OCI-LY3 (cell line): ENCODE results near the gene VRK1.

Experiments
- H2AFZ ChIP-seq: fragments of 200-600, 300-600 bp; shearing (Covaris generic); 2 replicates; pipeline ENCODE4 v1.6.0; 2014; ENCODE audit warnings: antibody characterized with exemption, low read depth, low read length
- H3K27ac ChIP-seq: fragments of 200-600, 300-600 bp; sonication (generic); 2 replicates; pipeline ENCODE4 v1.5.1; 2014; ENCODE audit warnings: mild to moderate bottlenecking, low read length, moderate library complexity, mixed read lengths
- H3K27me3 ChIP-seq: fragments of 200-600, 300-600 bp; sonication (generic); 2 replicates; pipeline ENCODE4 v1.6.1; 2014; ENCODE audit warnings: low read depth, low read length, mixed read lengths
- H3K36me3 ChIP-seq: fragments of 200-600, 300-600 bp; sonication (generic); replicated peaks from 2 replicates; pipeline ENCODE3; 2014; ENCODE audit warnings: low read depth, low read length, mixed read lengths
- H3K4me1 ChIP-seq: fragments of 300-600, 200-600 bp; sonication (generic); 2 replicates; pipeline ENCODE4 v1.6.1; 2014; ENCODE audit warnings: low read length, mixed read lengths
- H3K4me2 ChIP-seq: fragments of 200-600, 300-600 bp; sonication (generic); 2 replicates; pipeline ENCODE4 v1.6.1; 2014; ENCODE audit warnings: low read length, mixed read lengths
- H3K4me3 ChIP-seq: fragments of 300-600, 200-600 bp; sonication (generic); 2 replicates; pipeline ENCODE4 v1.5.1; 2014; ENCODE audit warnings: antibody characterized with exemption, mild to moderate bottlenecking, low read length, moderate library complexity
- H3K79me2 ChIP-seq: fragments of 300-600, 200-600 bp; shearing (Covaris generic); 2 replicates; pipeline ENCODE4 v1.6.1; 2014; ENCODE audit warnings: mild to moderate bottlenecking, low read length, mixed read lengths
- H3K9ac ChIP-seq: fragments of 300-600, 200-600 bp; shearing (Covaris generic); 2 replicates; pipeline ENCODE4 v1.6.0; 2014; ENCODE audit warnings: mild to moderate bottlenecking, low read length, moderate library complexity
- H3K9me3 ChIP-seq: fragments of 200-600, 300-600 bp; shearing (Covaris generic); 2 replicates; pipeline ENCODE4 v1.6.1; 2014; ENCODE audit warnings: low read length, mixed read lengths; ENCODE audit not compliant: insufficient read depth
- H4K20me1 ChIP-seq: fragments of 200-600, 300-600 bp; sonication (generic); 2 replicates; pipeline ENCODE4 v1.6.1; 2016; ENCODE audit warnings: low read length, mixed read lengths; ENCODE audit not compliant: insufficient read depth
- CTCF ChIP-seq: fragments of 200-600, 300-600 bp; sonication (generic); IDR thresholded peaks from 2 replicates; pipeline ENCODE4 v1.5.1; 2014; ENCODE audit warnings: antibody characterized with exemption, low read length, low read depth
- EZH2phosphoT487 ChIP-seq: fragments of 200-600 bp; shearing (Covaris generic); IDR thresholded peaks from 2 replicates; pipeline ENCODE4 v1.6.1; 2018; ENCODE audit warnings: antibody characterized with exemption, mixed run types, low read depth

VRK1 gene

GRCh38 chr14:96799489-96800054 lies 2.4 kb downstream of the VRK1 start:
- H3K9ac ChIP-seq = no peak overlapping the region
- no peaks in the 10 kb centered on the region for H3K9me3 ChIP-seq
- peaks cover 7% of the 10 kb centered on the region; the same call in 1 of the 2 replicates for H3K27me3 ChIP-seq
- H2AFZ ChIP-seq = no peak overlapping the region
- no peak overlapping the region for H3K4me2 ChIP-seq
- H3K4me1 ChIP-seq = peaks cover 18% of the 10 kb centered on the region
- no peak overlapping the region for H3K27ac ChIP-seq
- H3K36me3 ChIP-seq = no peaks in the 10 kb centered on the region
- H3K79me2 ChIP-seq = peaks cover 74% of the 10 kb centered on the region
- H3K4me3 ChIP-seq = no peak overlapping the region
- no peak for TF ChIP-seq EZH2phosphoT487
- no peak for TF ChIP-seq CTCF
- H4K20me1 ChIP-seq = peaks cover 65% of the 10 kb centered on the region

- H3K79me2 ChIP-seq = peaks cover 98% of the 10 kb centered on the region
- no peaks in the 10 kb centered on the region for H3K9me3 ChIP-seq
- H3K27ac ChIP-seq = no peak overlapping the region
- H4K20me1 ChIP-seq = peaks cover 87% of the 10 kb centered on the region
- H2AFZ ChIP-seq = no peak overlapping the region
- TF ChIP-seq CTCF = no peak
- no peak for TF ChIP-seq EZH2phosphoT487
- no peaks in the 10 kb centered on the region for H3K27me3 ChIP-seq
- no peak overlapping the region for H3K4me2 ChIP-seq
- H3K4me3 ChIP-seq = no peak overlapping the region
- H3K4me1 ChIP-seq = peaks cover 18% of the 10 kb centered on the region
- H3K36me3 ChIP-seq = peaks cover 2% of the 10 kb centered on the region
- H3K9ac ChIP-seq = no peak overlapping the region
Observed at GRCh38 chr14:96801931-96802330, 4.7 kb downstream of the VRK1 start.

DNA sequence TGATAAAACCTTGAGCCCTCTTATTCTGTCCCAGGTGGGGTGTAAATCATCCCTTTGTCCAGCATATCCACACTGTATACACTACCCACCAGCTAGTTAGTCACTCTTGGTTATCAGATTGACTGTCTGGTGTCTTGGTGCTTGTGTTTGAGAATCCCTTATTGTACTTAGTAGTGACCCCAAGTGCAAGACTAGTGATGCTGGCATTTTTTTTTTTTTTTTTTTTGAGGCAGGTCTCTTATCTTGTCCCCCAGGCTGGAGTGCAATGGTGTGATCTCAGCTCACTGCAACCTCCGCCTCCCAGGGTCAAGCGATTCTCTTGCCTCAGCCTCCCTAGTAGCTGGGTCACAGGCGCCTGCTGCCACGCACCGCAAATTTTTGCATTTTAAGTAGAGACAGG lies 5.8 kb downstream of the VRK1 start:
- no peak overlapping the region for H3K9ac ChIP-seq
- no peak overlapping the region for H3K4me2 ChIP-seq
- H3K79me2 ChIP-seq = peaks cover 100% of the 10 kb centered on the region
- H3K36me3 ChIP-seq = peaks cover 5% of the 10 kb centered on the region
- H3K9me3 ChIP-seq = no peaks in the 10 kb centered on the region
- H3K4me1 ChIP-seq = peaks cover 18% of the 10 kb centered on the region
- H3K4me3 ChIP-seq = no peak overlapping the region
- H2AFZ ChIP-seq = no peak overlapping the region
- no peak for TF ChIP-seq CTCF
- no peak for TF ChIP-seq EZH2phosphoT487
- no peaks in the 10 kb centered on the region for H3K27me3 ChIP-seq
- no peak overlapping the region for H3K27ac ChIP-seq
- H4K20me1 ChIP-seq = peaks cover 96% of the 10 kb centered on the region

GRCh38 chr14:96803958-96804357 lies 6.8 kb downstream of the VRK1 start:
- no peak overlapping the region for H3K4me2 ChIP-seq
- no peaks in the 10 kb centered on the region for H3K27me3 ChIP-seq
- no peak overlapping the region for H2AFZ ChIP-seq
- H3K27ac ChIP-seq = no peak overlapping the region
- peaks cover 96% of the 10 kb centered on the region for H4K20me1 ChIP-seq
- TF ChIP-seq CTCF (no peak), EZH2phosphoT487 (no peak)
- peaks cover 100% of the 10 kb centered on the region for H3K79me2 ChIP-seq
- peaks cover 5% of the 10 kb centered on the region for H3K36me3 ChIP-seq
- no peak overlapping the region for H3K4me3 ChIP-seq
- H3K4me1 ChIP-seq = peaks cover 10% of the 10 kb centered on the region
- H3K9ac ChIP-seq = no peak overlapping the region
- no peaks in the 10 kb centered on the region for H3K9me3 ChIP-seq
